GM12891 (cell line): ENCODE results near the gene KLHL41. TPM values are rescaled to one million over a fixed set of nuclear protein-coding genes. Genes with fewer than 3 reads are reported as not detected.
A peak's percentile ranks its signal among the peaks of the same experiment; 100 is the strongest.

ENCODE experiments used
- DNase-seq: peaks from one replicate; pipeline ENCODE4 v3.0.0; 2011; ENCODE audit warnings: low spot score; ENCODE audit not compliant: insufficient read length
- FAIRE-seq: peaks from 2 replicates; lab custom pipeline; 2011; peaks lifted over from hg19 to GRCh38; lab: Jason Lieb, UNC
- PAX5 ChIP-seq: IDR thresholded peaks from 2 replicates; pipeline ENCODE4 v1.6.1; 2011; ENCODE audit warnings: low read length, moderate library complexity, mild to moderate bottlenecking; ENCODE audit not compliant: insufficient read depth, severe bottlenecking
- POLR2A ChIP-seq: IDR thresholded peaks from 2 replicates; pipeline ENCODE4 v1.6.1; 2011; ENCODE audit warnings: low read depth, low read length, control low read depth
- POLR2AphosphoS5 ChIP-seq: IDR thresholded peaks from 2 replicates; pipeline ENCODE4 v1.6.1; 2011; ENCODE audit warnings: low read depth, low read length, control low read depth
- POU2F2 ChIP-seq: IDR thresholded peaks from 2 replicates; pipeline ENCODE4 v1.6.1; 2011; ENCODE audit warnings: low read depth, mild to moderate bottlenecking, control low read depth, low read length, moderate library complexity
- SPI1 ChIP-seq: IDR thresholded peaks from 2 replicates; pipeline ENCODE4 v1.6.1; 2011; ENCODE audit warnings: low read depth, low read length, control low read depth
- TAF1 ChIP-seq: IDR thresholded peaks from 2 replicates; pipeline ENCODE4 v1.6.1; 2011; ENCODE audit warnings: low read depth, low read length, control low read depth
- polyA plus RNA-seq: library from polyadenylated mRNA; unstranded; fragments of >200 nt; gene quantifications from one replicate; pipeline ENCODE4 v1.2.1, GENCODE V29; 2012; ENCODE audit warnings: low read depth, missing spikeins, inconsistent platforms; ENCODE audit not compliant: missing spikeins

Gene KLHL41
- 0.04 TPM for polyA plus RNA-seq

- DNase-seq: no peak
- TF ChIP-seq PAX5 (no peak), POLR2AphosphoS5 (no peak), POU2F2 (no peak), TAF1 (no peak), SPI1 (no peak), POLR2A (no peak)
- no peak for FAIRE-seq
Measured at GRCh38 chr2:169509298-169509885, at the start of gene KLHL41. Gene KLHL41, plus strand, starts transcription at chr2:169509702. Its CDS starts 77 bp downstream, at chr2:169509779.

GRCh38 chr2:169461143-169461542 is 48.4 kb upstream of the KLHL41 start:
- DNase-seq (no peak), FAIRE-seq (no peak)
- no peak for TF ChIP-seq SPI1
- TF ChIP-seq TAF1: no peak
- no peak for TF ChIP-seq POU2F2
- no peak for TF ChIP-seq POLR2AphosphoS5
- no peak for TF ChIP-seq POLR2A
- TF ChIP-seq PAX5: no peak

- TF ChIP-seq POLR2AphosphoS5 (no peak), PAX5 (no peak), POLR2A (no peak), TAF1 (no peak), SPI1 (no peak), POU2F2 (no peak)
- no peak for FAIRE-seq
- no peak for DNase-seq
Measured at GRCh38 chr2:169462896-169463695, 46.4 kb upstream of the KLHL41 start.

- no peak for DNase-seq
- TF ChIP-seq POU2F2 (no peak), TAF1 (no peak), PAX5 (no peak), POLR2A (no peak), POLR2AphosphoS5 (no peak), SPI1 (no peak)
- no peak for FAIRE-seq
Measured at GRCh38 chr2:169464466-169464865, 45.0 kb upstream of the KLHL41 start.

- FAIRE-seq (no peak), DNase-seq (no peak)
- no peak for TF ChIP-seq POLR2AphosphoS5
- no peak for TF ChIP-seq SPI1
- no peak for TF ChIP-seq TAF1
- TF ChIP-seq POU2F2: no peak
- TF ChIP-seq POLR2A: no peak
- no peak for TF ChIP-seq PAX5
Measured at GRCh38 chr2:169464882-169465281, 44.6 kb upstream of the KLHL41 start.

- FAIRE-seq (peak; percentile 5), DNase-seq (no peak)
- no peak for TF ChIP-seq POLR2A
Measured at GRCh38 chr2:169468841-169469240, 40.7 kb upstream of the KLHL41 start.

- no peak for FAIRE-seq
Measured at GRCh38 chr2:169469952-169470572, 39.4 kb upstream of the KLHL41 start.

GRCh38 chr2:169472249-169472648 is 37.3 kb upstream of the KLHL41 start:
- DNase-seq: no peak
- TF ChIP-seq SPI1 (no peak), PAX5 (no peak), TAF1 (no peak), POU2F2 (no peak), POLR2AphosphoS5 (no peak), POLR2A (no peak)
- no peak for FAIRE-seq

More at GRCh38 chr2:169469952-169470572, 39.4 kb upstream of the KLHL41 start:
- no peak for TF ChIP-seq TAF1
- no peak for TF ChIP-seq POU2F2
- TF ChIP-seq POLR2A: no peak
- TF ChIP-seq SPI1: no peak
- no peak for TF ChIP-seq PAX5
- TF ChIP-seq POLR2AphosphoS5: no peak
- DNase-seq: no peak

GRCh38 chr2:169476459-169476858 is 33.0 kb upstream of the KLHL41 start:
- DNase-seq (no peak), FAIRE-seq (no peak)
- no peak for TF ChIP-seq TAF1
- no peak for TF ChIP-seq SPI1
- no peak for TF ChIP-seq POU2F2
- no peak for TF ChIP-seq PAX5
- TF ChIP-seq POLR2A: no peak
- no peak for TF ChIP-seq POLR2AphosphoS5
